ENCODE measurements around the gene VMP1.
"Not testable (repeated sequence)": the region's sequence is repeated elsewhere in the genome, so short reads cannot be mapped to it uniquely, and the experiment has no call there.

The VMP1 gene

GRCh38 chr17:59783221-59784047, 76.0 kb downstream of the VMP1 start:
- DNase-seq = no peak

- no peak for DNase-seq
Observed at GRCh38 chr17:59785091-59785799, 77.8 kb downstream of the VMP1 start.

- DNase-seq = no peak
Observed at GRCh38 chr17:59786213-59786535, 78.7 kb downstream of the VMP1 start.

- peak; percentile 100 for DNase-seq
Observed at GRCh38 chr17:59786536-59787319, 79.3 kb downstream of the VMP1 start.

- not testable (repeated sequence) for DNase-seq
Observed at GRCh38 chr17:59789849-59790248, 82.4 kb downstream of the VMP1 start.

- not testable (repeated sequence) for DNase-seq
Observed at GRCh38 chr17:59790418-59790817, 83.0 kb downstream of the VMP1 start.

GRCh38 chr17:59790910-59791309, 83.5 kb downstream of the VMP1 start:
- peak; percentile 82 for DNase-seq

GRCh38 chr17:59791603-59792457, 84.4 kb downstream of the VMP1 start:
- no peak for DNase-seq

- not testable (repeated sequence) for DNase-seq
Observed at GRCh38 chr17:59792458-59792823, 85.0 kb downstream of the VMP1 start.

- no peak for DNase-seq
Observed at GRCh38 chr17:59793205-59793604, 85.8 kb downstream of the VMP1 start.

GRCh38 chr17:59796138-59796537, 88.7 kb downstream of the VMP1 start:
- DNase-seq = no peak

GRCh38 chr17:59796785-59797205, 89.3 kb downstream of the VMP1 start:
- DNase-seq = no peak

GRCh38 chr17:59798111-59798510, 90.7 kb downstream of the VMP1 start:
- no peak for DNase-seq

- no peak for DNase-seq
Observed at GRCh38 chr17:59800530-59800942, 93.1 kb downstream of the VMP1 start.

- no peak for DNase-seq
Observed at GRCh38 chr17:59802160-59802559, 94.7 kb downstream of the VMP1 start.

GRCh38 chr17:59804901-59805465, 97.5 kb downstream of the VMP1 start:
- DNase-seq = peak; percentile 90

GRCh38 chr17:59806322-59806721, 98.9 kb downstream of the VMP1 start:
- DNase-seq = not testable (repeated sequence)

- no peak for DNase-seq
Observed at GRCh38 chr17:59807892-59808509, 100.5 kb downstream of the VMP1 start.

- DNase-seq = no peak
Observed at GRCh38 chr17:59810894-59811153, 103.4 kb downstream of the VMP1 start.

- no peak for DNase-seq
Observed at GRCh38 chr17:59811209-59811608, 103.8 kb downstream of the VMP1 start.

GRCh38 chr17:59812139-59812538, 104.7 kb downstream of the VMP1 start:
- peak; percentile 96 for DNase-seq

- no peak for DNase-seq
Observed at GRCh38 chr17:59814276-59814675, 106.8 kb downstream of the VMP1 start.

Data from MV-4-11 (cell line).